ENCODE data around the gene EDC3.

EDC3 gene

GRCh38 chr15:74624020-74624602, 71.7 kb downstream of the EDC3 start:
- no peak for DNase-seq

GRCh38 chr15:74622758-74623157, 73.1 kb downstream of the EDC3 start:
- DNase-seq, result no peak

- DNase-seq, result no peak
These were observed 73.9 kb downstream of the EDC3 start for GRCh38 chr15:74621936-74622335.

GRCh38 chr15:74621546-74621920, 74.3 kb downstream of the EDC3 start:
- no peak for DNase-seq

GRCh38 chr15:74620636-74621545, 74.9 kb downstream of the EDC3 start:
- no peak for DNase-seq

- no peak for DNase-seq
These were observed 75.7 kb downstream of the EDC3 start for GRCh38 chr15:74619916-74620635.

- DNase-seq, result no peak
These were observed 76.8 kb downstream of the EDC3 start for GRCh38 chr15:74618841-74619596.

- DNase-seq, result no peak
These were observed 78.8 kb downstream of the EDC3 start for GRCh38 chr15:74616996-74617395.

- no peak for DNase-seq
These were observed 79.4 kb downstream of the EDC3 start for GRCh38 chr15:74616366-74616939.

GRCh38 chr15:74615508-74616365, 80.1 kb downstream of the EDC3 start, which contains the start of gene CLK3:
TSS of gene CLK3 (plus strand) at chr15:74615836. CDS start at chr15:74619197, 3,361 bp downstream.
- DNase-seq, result peak; percentile 81

- DNase-seq, result peak; percentile 6
These were observed 80.9 kb downstream of the EDC3 start for GRCh38 chr15:74614744-74615507.

GRCh38 chr15:74613953-74614743, 81.7 kb downstream of the EDC3 start:
- DNase-seq, result no peak

- DNase-seq, result no peak
These were observed 82.5 kb downstream of the EDC3 start for GRCh38 chr15:74613089-74613952.

GRCh38 chr15:74612677-74613076, 83.1 kb downstream of the EDC3 start:
- DNase-seq, result no peak

GRCh38 chr15:74611834-74612233, 84.0 kb downstream of the EDC3 start:
- no peak for DNase-seq

- DNase-seq, result no peak
These were observed 84.5 kb downstream of the EDC3 start for GRCh38 chr15:74611341-74611740.

- no peak for DNase-seq
These were observed 85.4 kb downstream of the EDC3 start for GRCh38 chr15:74610302-74610951.

- DNase-seq, result no peak
These were observed 85.9 kb downstream of the EDC3 start for GRCh38 chr15:74609938-74610301.

Measured in SHP77 treated with DMSO at 0.1 percent for 48 hours (cell line).